ENCODE measurements around the gene NDUFAF2. TPM values are rescaled to one million over a fixed set of nuclear protein-coding genes. Genes with fewer than 3 reads are reported as not detected.

The NDUFAF2 gene
- total RNA-seq, 2 donors from 2014 or later: 26.0 to 32.9 TPM

- H3K4me3 ChIP-seq: no peak overlapping the region
- DNase-seq (ENCODE audit: low spot score) (no peak), ATAC-seq (ENCODE audit: insufficient number of reproducible peaks, low FRiP score, low read depth) (no peak)
- no peaks in the 10 kb centered on the region for H3K36me3 ChIP-seq
- no peaks in the 10 kb centered on the region for H3K4me1 ChIP-seq (ENCODE audit: control insufficient read depth in 1 of 2, low read depth in 2 of 2)
- no peaks in the 10 kb centered on the region for H3K9me3 ChIP-seq
- no peak for TF ChIP-seq CTCF (IDR thresholded peaks at IDR 0.05)
- no peaks in the 10 kb centered on the region for H3K27me3 ChIP-seq (replicated peaks; ENCODE audit: insufficient read depth)
- no peak overlapping the region for H3K27ac ChIP-seq
Measured at GRCh38 chr5:61148515-61148914, 203.5 kb downstream of the NDUFAF2 start.

GRCh38 chr5:61151893-61152292 is 206.9 kb downstream of the NDUFAF2 start:
- Histone ChIP-seq H3K4me3 (no peak overlapping the region), H3K27me3 (replicated peaks; ENCODE audit: insufficient read depth) (no peaks in the 10 kb centered on the region), H3K27ac (no peak overlapping the region), H3K36me3 (no peaks in the 10 kb centered on the region), H3K4me1 (ENCODE audit: control insufficient read depth in 1 of 2, low read depth in 2 of 2) (no peaks in the 10 kb centered on the region), H3K9me3 (no peaks in the 10 kb centered on the region)
- TF ChIP-seq CTCF (IDR thresholded peaks at IDR 0.05): no peak
- ATAC-seq (ENCODE audit: insufficient number of reproducible peaks, low FRiP score, low read depth) (no peak), DNase-seq (ENCODE audit: low spot score) (no peak)

GRCh38 chr5:61159070-61159469 is 214.1 kb downstream of the NDUFAF2 start:
- no peaks in the 10 kb centered on the region for H3K9me3 ChIP-seq
- H3K27me3 ChIP-seq (replicated peaks; ENCODE audit: insufficient read depth): no peaks in the 10 kb centered on the region
- ATAC-seq (ENCODE audit: insufficient number of reproducible peaks, low FRiP score, low read depth) (no peak), DNase-seq (ENCODE audit: low spot score) (no peak)
- peaks cover 6% of the 10 kb centered on the region for H3K36me3 ChIP-seq
- no peak for TF ChIP-seq CTCF (IDR thresholded peaks at IDR 0.05)
- peaks cover 9 to 22% of the 10 kb centered on the region in 2 donors for H3K4me1 ChIP-seq (ENCODE audit: control insufficient read depth in 1 of 2, low read depth in 2 of 2)
- no peak overlapping the region for H3K27ac ChIP-seq
- H3K4me3 ChIP-seq: no peak overlapping the region

DNA sequence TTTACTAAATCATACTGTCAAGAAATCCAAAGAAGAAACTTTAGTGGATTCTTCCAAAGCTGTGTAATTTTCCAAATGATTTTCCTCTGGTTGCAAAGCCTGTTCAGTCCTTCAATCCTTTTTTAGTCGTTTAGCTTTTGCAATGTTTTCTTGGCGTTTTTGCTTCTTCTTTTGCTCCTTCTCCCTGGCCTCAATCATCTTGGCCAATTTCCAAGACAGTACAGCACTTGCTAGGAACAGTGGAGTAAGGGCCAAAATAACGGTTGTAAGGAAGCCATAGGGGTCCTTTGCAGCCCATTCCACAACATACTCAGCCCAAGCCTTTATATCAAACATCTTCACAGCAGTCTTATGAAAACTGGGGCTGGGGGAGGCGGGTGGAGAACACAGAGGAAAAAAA is 214.8 kb downstream of the NDUFAF2 start:
- Histone ChIP-seq H3K27me3 (replicated peaks; ENCODE audit: insufficient read depth) (no peaks in the 10 kb centered on the region), H3K9me3 (no peaks in the 10 kb centered on the region)

GRCh38 chr5:61160497-61160896 is 215.5 kb downstream of the NDUFAF2 start:
- peaks cover 6% of the 10 kb centered on the region for H3K36me3 ChIP-seq
- H3K27me3 ChIP-seq (replicated peaks; ENCODE audit: insufficient read depth): no peaks in the 10 kb centered on the region
- peaks cover 9 to 22% of the 10 kb centered on the region in 2 donors for H3K4me1 ChIP-seq (ENCODE audit: control insufficient read depth in 1 of 2, low read depth in 2 of 2)
- H3K27ac ChIP-seq: no peak overlapping the region
- H3K9me3 ChIP-seq: no peaks in the 10 kb centered on the region
- DNase-seq (ENCODE audit: low spot score) (no peak), ATAC-seq (ENCODE audit: insufficient number of reproducible peaks, low FRiP score, low read depth) (no peak)
- TF ChIP-seq CTCF (IDR thresholded peaks at IDR 0.05): no peak
- H3K4me3 ChIP-seq: peak overlapping the region; percentile 90

More for the DNA sequence above, 214.8 kb downstream of the NDUFAF2 start:
- no peak for DNase-seq (ENCODE audit: low spot score)
- H3K27ac ChIP-seq: no peak overlapping the region
- peaks cover 6% of the 10 kb centered on the region for H3K36me3 ChIP-seq
- no peak for ATAC-seq (ENCODE audit: insufficient number of reproducible peaks, low FRiP score, low read depth)
- no peak overlapping the region for H3K4me3 ChIP-seq
- peaks cover 9 to 22% of the 10 kb centered on the region in 2 donors for H3K4me1 ChIP-seq (ENCODE audit: control insufficient read depth in 1 of 2, low read depth in 2 of 2)
- no peak for TF ChIP-seq CTCF (IDR thresholded peaks at IDR 0.05)
